MM.1S (cell line): ENCODE results near the gene TMEM135.

ENCODE experiments used
- CTCF ChIP-seq: fragments of 300-600 bp; sonication (generic); IDR thresholded peaks from 2 replicates; pipeline ENCODE4 v1.5.1; 2016; ENCODE audit warnings: antibody characterized with exemption, low read length, mixed read lengths
- EZH2 ChIP-seq: fragments of 300-600 bp; sonication (generic); optimal IDR thresholded peaks from 2 replicates; pipeline ENCODE3; 2017; ENCODE audit warnings: low read depth, mild to moderate bottlenecking, antibody characterized with exemption, low read length, mixed read lengths
- EZH2phosphoT487 ChIP-seq: fragments of 300-600 bp; sonication (generic); IDR thresholded peaks from 2 replicates; pipeline ENCODE4 v1.6.1; 2018; ENCODE audit warnings: antibody characterized with exemption, low read length

GRCh38 chr11:87193756-87194470, 156.2 kb downstream of the TMEM135 start:
- TF ChIP-seq EZH2 (no peak), CTCF (no peak), EZH2phosphoT487 (no peak)
